HPDE6-E6E7 (cell line): ENCODE results near the gene OR2A1.
"Not testable (repeated sequence)": the region's sequence is repeated elsewhere in the genome, so short reads cannot be mapped to it uniquely, and the experiment has no call there.

ENCODE experiments used
- DNase-seq: peaks from one replicate; pipeline ENCODE4 v3.0.0; 2011; ENCODE audit warnings: missing footprints; ENCODE audit errors: extremely low spot score

Gene OR2A1

GRCh38 chr7:144323359-144323758 lies 11.1 kb downstream of the OR2A1 start:
- not testable (repeated sequence) for DNase-seq

GRCh38 chr7:144325868-144326267 lies 13.6 kb downstream of the OR2A1 start:
- DNase-seq = not testable (repeated sequence)

DNA sequence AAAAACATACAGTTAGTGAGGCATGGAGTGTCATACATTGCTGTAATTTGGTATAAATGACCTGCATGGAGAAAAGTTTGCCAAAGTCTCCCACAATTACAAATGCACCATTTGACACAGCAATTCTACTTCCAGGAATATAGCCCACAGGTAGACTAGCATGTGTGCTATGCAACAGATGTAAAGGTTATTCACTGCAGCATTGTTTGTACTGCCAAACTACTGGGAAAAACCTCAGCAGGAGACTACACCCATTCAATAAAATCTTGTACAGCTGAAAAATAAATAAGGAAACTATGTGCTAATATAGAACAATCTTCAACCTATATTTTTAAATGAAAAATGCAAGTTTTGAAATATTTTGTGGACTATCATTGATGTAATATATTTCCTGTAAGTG lies 17.8 kb downstream of the OR2A1 start:
- not testable (repeated sequence) for DNase-seq

DNA sequence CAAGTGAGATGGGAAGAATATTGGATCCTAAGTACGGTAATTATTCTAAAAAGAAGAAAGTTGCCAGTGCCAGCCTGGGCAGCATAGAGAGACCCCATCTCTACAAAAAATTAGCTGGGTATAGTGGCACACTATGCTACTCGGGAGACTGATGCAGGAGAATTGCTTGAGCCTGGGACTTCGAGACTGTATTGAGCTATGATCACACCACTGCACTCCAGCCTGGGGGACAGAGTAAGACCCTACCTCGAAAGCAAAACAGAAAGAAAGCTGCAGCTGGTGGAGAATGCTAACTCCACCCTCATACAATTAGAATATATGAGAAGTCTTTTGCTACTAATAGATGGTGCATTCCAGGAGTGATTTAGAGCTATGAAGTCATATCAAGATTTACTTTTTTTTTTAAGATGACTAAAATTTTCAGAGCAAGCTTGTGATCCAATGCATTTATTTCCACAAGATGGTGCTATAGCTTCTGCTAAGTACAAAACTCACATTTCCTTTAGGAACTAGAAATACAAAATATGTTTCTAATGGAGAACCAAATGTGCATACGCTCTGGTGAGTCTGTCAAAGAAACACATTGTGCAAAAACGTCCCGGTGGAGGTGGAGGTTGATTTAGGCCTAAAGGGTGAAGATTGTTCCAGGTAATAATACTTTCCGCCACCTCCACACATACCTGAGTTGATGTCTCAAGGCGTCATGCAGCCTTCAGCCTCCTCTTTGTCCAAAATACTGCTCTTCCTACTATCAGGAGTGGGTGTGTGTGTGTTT lies 19.2 kb downstream of the OR2A1 start:
- not testable (repeated sequence) for DNase-seq

GRCh38 chr7:144331996-144332288 lies 19.7 kb downstream of the OR2A1 start:
- DNase-seq = not testable (repeated sequence)

GRCh38 chr7:144348625-144349024 lies 36.4 kb downstream of the OR2A1 start:
- not testable (repeated sequence) for DNase-seq

GRCh38 chr7:144351667-144352066 lies 39.4 kb downstream of the OR2A1 start:
- DNase-seq = not testable (repeated sequence)

- not testable (repeated sequence) for DNase-seq
Observed at GRCh38 chr7:144355176-144355822, 43.1 kb downstream of the OR2A1 start, which contains the start of gene ARHGEF5. ARHGEF5 (plus strand) TSS chr7:144355402; CDS start chr7:144362670, 7,268 bp downstream.

DNA sequence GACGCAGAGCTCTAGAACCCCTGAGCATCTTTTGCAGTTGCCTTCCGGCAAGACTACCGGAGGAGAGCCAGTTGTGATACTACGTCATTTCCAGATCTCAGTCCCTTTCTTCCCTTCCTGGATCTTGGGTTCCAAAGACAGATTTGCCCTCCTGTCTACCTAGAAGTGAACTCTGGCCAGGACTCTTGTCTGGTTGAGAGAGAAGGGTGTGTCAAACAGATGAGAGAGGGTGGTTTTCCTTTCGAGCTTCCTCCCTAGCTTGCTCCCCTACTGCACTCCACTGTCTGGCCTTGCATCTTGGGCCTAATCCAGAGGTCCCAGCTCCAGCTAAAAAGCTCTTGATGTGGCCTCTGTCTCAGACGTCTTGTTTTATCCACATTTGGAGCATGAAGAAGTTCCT lies 44.0 kb downstream of the OR2A1 start:
- DNase-seq = not testable (repeated sequence)

DNA sequence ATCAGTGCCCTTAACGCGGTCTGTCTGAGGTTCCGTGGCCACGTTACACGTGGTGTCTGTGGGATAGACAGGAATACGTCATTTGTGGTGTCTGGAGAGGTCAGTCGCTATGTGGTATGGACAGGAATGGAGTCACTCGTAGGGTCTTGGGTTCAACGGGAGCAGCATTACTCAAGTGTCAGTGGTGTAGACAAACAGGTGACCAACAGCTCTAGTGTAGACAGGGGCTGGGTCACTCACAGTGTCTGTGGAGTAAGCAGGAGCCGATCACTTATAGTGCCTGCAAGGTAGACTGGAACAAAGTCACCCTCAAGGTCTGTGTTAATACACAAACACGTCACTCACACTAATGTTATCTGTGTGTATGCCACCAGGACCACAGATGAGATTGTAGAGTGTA lies 44.6 kb downstream of the OR2A1 start:
- DNase-seq = not testable (repeated sequence)

DNA sequence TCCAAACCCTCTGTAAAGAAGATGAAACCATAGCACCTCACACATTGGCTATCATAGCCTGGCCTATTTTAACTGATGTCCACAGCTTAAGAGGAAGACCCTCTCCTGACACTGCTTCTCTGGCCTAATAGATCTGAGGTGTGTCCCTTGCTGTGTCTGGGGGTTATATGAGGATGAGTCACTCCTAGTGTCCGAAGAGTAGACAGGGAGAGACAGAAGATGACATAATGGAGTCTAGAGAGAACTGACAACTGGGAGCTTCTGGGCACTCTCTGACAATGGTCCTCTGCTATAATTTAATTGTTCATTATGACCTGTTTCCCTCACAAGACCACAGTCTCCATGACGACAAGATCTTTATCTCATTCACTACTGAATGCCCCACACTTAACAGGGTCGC lies 49.8 kb downstream of the OR2A1 start:
- DNase-seq = not testable (repeated sequence)

DNA sequence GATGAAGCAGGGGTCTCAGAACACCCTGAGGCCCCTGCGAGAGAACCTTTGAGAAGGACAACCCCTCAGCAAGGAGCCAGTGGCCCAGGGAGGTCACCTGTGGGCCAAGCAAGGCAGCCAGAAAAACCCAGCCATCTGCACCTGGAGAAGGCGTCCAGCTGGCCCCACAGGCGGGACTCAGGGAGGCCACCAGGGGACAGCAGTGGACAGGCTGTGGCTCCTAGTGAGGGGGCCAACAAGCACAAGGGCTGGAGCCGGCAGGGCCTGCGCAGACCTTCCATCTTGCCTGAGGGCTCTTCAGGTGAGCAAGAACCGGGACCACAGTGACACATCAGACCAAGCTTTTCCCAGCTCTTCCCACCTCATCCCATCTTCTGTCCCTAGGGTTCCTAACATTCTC lies 53.3 kb downstream of the OR2A1 start:
- not testable (repeated sequence) for DNase-seq

GRCh38 chr7:144367250-144367649 lies 55.0 kb downstream of the OR2A1 start:
- DNase-seq = not testable (repeated sequence)

DNA sequence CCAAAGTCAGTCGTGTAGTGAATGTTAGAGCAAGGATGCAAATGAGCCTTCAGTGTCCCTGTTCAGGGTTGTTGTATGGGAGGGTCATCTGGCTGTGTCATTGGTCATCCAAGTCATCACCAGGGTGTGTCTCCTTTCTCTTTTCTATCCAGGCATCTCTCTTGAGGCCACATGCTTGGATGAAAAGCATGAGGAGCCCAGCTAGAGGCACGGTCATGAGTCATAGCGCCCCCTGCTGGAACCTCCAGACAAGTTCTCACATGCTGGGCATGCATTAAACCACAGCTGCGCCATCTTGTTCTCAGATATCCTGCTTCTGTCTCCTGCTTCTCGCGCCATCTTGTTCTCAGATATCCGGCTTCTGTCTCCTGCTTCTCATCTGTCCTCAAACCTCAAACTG lies 57.0 kb downstream of the OR2A1 start:
- DNase-seq = not testable (repeated sequence)
